Thyroid gland (tissue), 4 donors: Measurements from ENCODE around the gene CNKSR2. TPM values are rescaled to one million over a fixed set of nuclear protein-coding genes. Genes with fewer than 3 reads are reported as not detected.

Source experiments
- DNase-seq, 2 donors: peaks; one replicate each; pipeline ENCODE4 v3.0.0-alpha.2; 2019
- H3K27ac ChIP-seq, 3 donors: fragments of 200-600 bp; sonication (generic); 1 replicate in 2 of 3; 2 replicates in 1 of 3; pipeline ENCODE4 v1.5.1; 2016 to 2019; ENCODE audit warnings: mild to moderate bottlenecking in 1 of 3, moderate library complexity in 1 of 3
- H3K27me3 ChIP-seq: fragments of 200-600 bp; sonication (generic); one replicate; pipeline ENCODE4 v1.5.1; 2019
- H3K36me3 ChIP-seq, 2 donors: fragments of 200-600 bp; sonication (generic); one replicate each; pipeline ENCODE4 v1.5.1; 2016 to 2019
- H3K4me1 ChIP-seq, 2 donors: fragments of 200-600 bp; sonication (generic); one replicate each; pipeline ENCODE4 v1.5.1; 2017 to 2019
- H3K4me3 ChIP-seq, 3 donors: fragments of 200-600 bp; sonication (generic); replicated peaks in 1 of 3; 1 replicate in 2 of 3; 2 replicates in 1 of 3; pipeline ENCODE4 v1.5.1; 2016; ENCODE audit warnings: mild to moderate bottlenecking in 1 of 3
- H3K9me3 ChIP-seq: fragments of 200-600 bp; sonication (generic); one replicate; pipeline ENCODE4 v1.5.1; 2017
- POLR2A ChIP-seq, 2 donors: fragments of 450-650 bp; IDR thresholded peaks; one replicate each; pipeline ENCODE4 v1.6.1; 2017; ENCODE audit warnings: antibody characterized with exemption in 2 of 2, mild to moderate bottlenecking in 2 of 2, moderate library complexity in 1 of 2
- WGBS, 2 donors: methylation state at CpG; one replicate each; pipeline ENCODE4 v1.1.5; 2017; 5-methylcytosine and 5-hydroxymethylcytosine counted together
- intact Hi-C: fragments of 100-400 bp; cut with DNase I; formaldehyde crosslinking; loops from one replicate; pipeline ENCODE4 v1.15.1; 2023
- total RNA-seq, 4 donors: library from RNA; depleted of rRNA; stranded (reverse); fragments of >200 nt; gene quantifications; one replicate each; pipeline ENCODE4 v1.2.3, GENCODE V29; 2016
- TF ChIP-seq, protein P1 (sequence below), 6 experiments: fragments of 200-600 bp in 3 of 6; fragments of 450-650 bp in 3 of 6; sonication (generic) in 3 of 6; IDR thresholded peaks; one replicate each; pipeline ENCODE4 v1.5.1; 2016 to 2019; ENCODE audit warnings: antibody characterized with exemption in 6 of 6, mild to moderate bottlenecking in 2 of 6, inconsistent platforms in 1 of 6, moderate library complexity in 1 of 6

Gene CNKSR2
- total RNA-seq, 4 donors from 2014 or later, result 4.2 to 10.9 (median 7.3) TPM

DNA sequence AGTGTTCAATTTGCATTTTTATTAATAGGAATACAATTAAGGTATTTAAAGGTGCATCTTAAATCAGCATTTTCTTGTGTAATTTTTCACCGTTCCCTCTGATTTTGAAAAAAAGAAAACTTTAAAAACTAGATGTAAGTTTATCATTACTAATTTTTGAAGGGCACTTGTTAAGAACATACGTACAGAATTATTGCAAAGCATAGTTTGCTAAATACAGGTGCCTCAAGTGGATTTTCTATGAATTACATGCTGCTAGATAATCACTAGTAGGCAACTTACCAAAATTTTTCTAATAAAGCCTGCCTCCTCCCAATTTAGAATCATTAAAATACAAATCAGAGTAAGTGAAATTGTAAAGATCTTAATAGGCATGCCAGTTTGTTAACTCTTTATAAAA lies 8.5 kb downstream of the CNKSR2 start:
- 65 to 71% methylated on average over 2 of the region's 2 CpGs for WGBS, 2 donors
- Histone ChIP-seq H3K36me3 (no peaks in the 10 kb centered on the region), H3K27me3 (peaks cover 7% of the 10 kb centered on the region), H3K27ac (no peak overlapping the region), H3K4me3 (no peak overlapping the region), H3K4me1 (no peaks in the 10 kb centered on the region), H3K9me3 (no peaks in the 10 kb centered on the region)
- intact Hi-C loops, result no loop called here
- DNase-seq, result no peak
- no peak for TF ChIP-seq POLR2A (IDR thresholded peaks at IDR 0.05)
- TF ChIP-seq, protein P1, sequence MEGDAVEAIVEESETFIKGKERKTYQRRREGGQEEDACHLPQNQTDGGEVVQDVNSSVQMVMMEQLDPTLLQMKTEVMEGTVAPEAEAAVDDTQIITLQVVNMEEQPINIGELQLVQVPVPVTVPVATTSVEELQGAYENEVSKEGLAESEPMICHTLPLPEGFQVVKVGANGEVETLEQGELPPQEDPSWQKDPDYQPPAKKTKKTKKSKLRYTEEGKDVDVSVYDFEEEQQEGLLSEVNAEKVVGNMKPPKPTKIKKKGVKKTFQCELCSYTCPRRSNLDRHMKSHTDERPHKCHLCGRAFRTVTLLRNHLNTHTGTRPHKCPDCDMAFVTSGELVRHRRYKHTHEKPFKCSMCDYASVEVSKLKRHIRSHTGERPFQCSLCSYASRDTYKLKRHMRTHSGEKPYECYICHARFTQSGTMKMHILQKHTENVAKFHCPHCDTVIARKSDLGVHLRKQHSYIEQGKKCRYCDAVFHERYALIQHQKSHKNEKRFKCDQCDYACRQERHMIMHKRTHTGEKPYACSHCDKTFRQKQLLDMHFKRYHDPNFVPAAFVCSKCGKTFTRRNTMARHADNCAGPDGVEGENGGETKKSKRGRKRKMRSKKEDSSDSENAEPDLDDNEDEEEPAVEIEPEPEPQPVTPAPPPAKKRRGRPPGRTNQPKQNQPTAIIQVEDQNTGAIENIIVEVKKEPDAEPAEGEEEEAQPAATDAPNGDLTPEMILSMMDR (IDR thresholded peaks at IDR 0.05), result peak in 1 of 6 experiments; percentile 22

DNA sequence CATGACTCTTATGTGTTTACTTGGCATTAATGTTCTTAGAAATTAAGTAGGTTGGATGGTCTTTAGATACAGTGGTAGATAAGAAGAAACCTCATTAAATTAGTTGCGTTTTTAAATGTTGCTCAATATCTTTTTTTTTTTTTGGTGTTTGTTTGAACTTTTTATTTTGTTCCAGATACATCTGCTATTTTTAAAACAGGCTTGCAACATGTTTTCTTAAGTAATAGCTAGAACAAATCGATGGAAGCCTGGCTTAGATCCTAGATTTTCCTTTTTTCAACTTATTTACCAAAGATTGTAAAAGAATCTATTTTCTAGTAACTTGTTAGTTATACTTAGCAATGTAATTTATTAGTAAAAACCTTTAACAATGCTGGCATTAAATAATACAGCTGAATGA lies 9.3 kb downstream of the CNKSR2 start:
- WGBS, 2 donors, result 65 to 71% methylated on average over 2 of the region's 2 CpGs
- Histone ChIP-seq H3K27ac (no peak overlapping the region), H3K4me3 (no peak overlapping the region), H3K27me3 (peaks cover 7% of the 10 kb centered on the region), H3K36me3 (no peaks in the 10 kb centered on the region), H3K9me3 (no peaks in the 10 kb centered on the region), H3K4me1 (no peaks in the 10 kb centered on the region)
- TF ChIP-seq, protein P1 (IDR thresholded peaks at IDR 0.05), result no peak
- no peak for TF ChIP-seq POLR2A (IDR thresholded peaks at IDR 0.05)
- intact Hi-C loops, result no loop called here
- DNase-seq, result no peak

DNA sequence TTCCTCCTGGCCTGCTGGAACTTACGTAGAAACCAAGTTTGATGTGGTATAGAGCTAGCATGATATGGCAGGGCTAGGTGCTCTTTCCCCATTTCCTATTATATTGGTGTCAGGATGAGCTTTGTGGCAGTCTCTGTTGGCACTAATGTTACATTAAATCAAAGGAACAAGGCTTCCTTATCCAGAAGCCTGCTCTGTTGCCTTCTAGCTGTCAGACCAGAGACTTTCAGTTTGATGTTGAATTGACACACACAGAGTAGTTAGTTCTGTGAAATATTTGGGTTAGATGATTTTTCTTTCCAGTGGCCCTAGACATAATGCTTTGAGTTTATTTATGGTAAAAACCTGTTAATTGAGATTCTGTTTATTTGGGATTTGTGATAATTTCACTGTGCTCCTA lies 10.0 kb downstream of the CNKSR2 start:
- no peaks in the 10 kb centered on the region for H3K36me3 ChIP-seq
- intact Hi-C loops, result no loop called here
- H3K4me1 ChIP-seq, result no peaks in the 10 kb centered on the region
- no peak overlapping the region for H3K27ac ChIP-seq
- DNase-seq, result no peak
- 88 to 93% methylated on average over 1 of the region's 1 CpG for WGBS, 2 donors
- H3K27me3 ChIP-seq, result peaks cover 7% of the 10 kb centered on the region
- no peak overlapping the region for H3K4me3 ChIP-seq
- no peak for TF ChIP-seq POLR2A (IDR thresholded peaks at IDR 0.05)
- TF ChIP-seq, protein P1 (IDR thresholded peaks at IDR 0.05), result no peak
- H3K9me3 ChIP-seq, result no peaks in the 10 kb centered on the region

DNA sequence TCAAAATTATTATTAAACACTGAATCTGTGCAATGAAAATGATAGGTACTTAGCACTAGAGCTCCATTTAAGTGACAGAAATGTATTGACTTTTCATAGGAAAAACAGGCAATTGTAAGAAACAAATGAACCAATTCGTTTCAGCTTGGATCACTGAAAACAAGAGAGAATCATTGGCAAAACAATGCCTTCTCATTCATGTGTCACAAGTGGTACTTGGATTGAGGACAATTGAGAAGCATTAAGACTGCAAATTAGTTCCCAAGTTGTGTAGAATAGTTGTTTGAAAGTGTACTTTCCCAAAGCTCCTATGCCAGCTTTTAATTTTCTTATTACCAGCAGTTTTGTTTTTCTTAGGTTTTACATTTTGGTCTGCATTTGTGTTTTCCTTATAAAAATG lies 20.6 kb downstream of the CNKSR2 start:
- 4 to 25% methylated on average over 1 of the region's 1 CpG for WGBS, 2 donors
- H3K4me1 ChIP-seq, result no peaks in the 10 kb centered on the region

DNA sequence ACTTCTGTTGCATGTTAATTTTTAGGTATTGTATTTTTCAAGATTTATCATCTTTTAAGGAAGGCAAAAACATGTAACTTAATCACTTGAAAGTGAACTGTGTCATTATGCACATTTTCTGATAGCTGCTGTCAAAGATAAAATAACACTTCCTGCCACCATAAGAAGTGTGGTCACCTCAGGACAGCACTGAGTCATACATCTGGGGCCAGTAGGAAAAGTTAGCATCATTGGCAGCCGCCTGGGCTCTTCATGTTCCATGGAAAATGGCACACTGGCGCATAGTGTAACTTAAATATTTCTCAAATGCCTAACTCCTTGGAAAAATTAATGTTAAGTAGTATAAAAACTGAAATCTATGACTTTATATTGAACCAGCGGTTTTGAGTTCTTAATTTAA lies 24.2 kb downstream of the CNKSR2 start:
- WGBS, 2 donors, result 92 to 93% methylated on average over 3 of the region's 3 CpGs
- intact Hi-C loops, result no loop called here
- no peak for DNase-seq

More for the DNA sequence above, 20.6 kb downstream of the CNKSR2 start:
- intact Hi-C loops, result no loop called here
- H3K36me3 ChIP-seq, result no peaks in the 10 kb centered on the region
- no peak overlapping the region for H3K4me3 ChIP-seq
- no peaks in the 10 kb centered on the region for H3K27me3 ChIP-seq
- TF ChIP-seq, protein P1 (IDR thresholded peaks at IDR 0.05), result no peak
- no peak for TF ChIP-seq POLR2A (IDR thresholded peaks at IDR 0.05)
- H3K27ac ChIP-seq, result no peak overlapping the region
- DNase-seq, result no peak
- H3K9me3 ChIP-seq, result no peaks in the 10 kb centered on the region

More for the DNA sequence above, 24.2 kb downstream of the CNKSR2 start:
- Histone ChIP-seq H3K4me3 (no peak overlapping the region), H3K27ac (no peak overlapping the region), H3K4me1 (no peaks in the 10 kb centered on the region), H3K9me3 (no peaks in the 10 kb centered on the region), H3K27me3 (peaks cover 5% of the 10 kb centered on the region), H3K36me3 (no peaks in the 10 kb centered on the region)
- TF ChIP-seq, protein P1 (IDR thresholded peaks at IDR 0.05), result no peak
- TF ChIP-seq POLR2A (IDR thresholded peaks at IDR 0.05), result no peak
